Hematopoietic multipotent progenitor cell treated with erythropoietin and hydrocortisone succinate and interleukin-3 and kit ligand, for 8 days (in vitro differentiated cells): ENCODE results near the gene SSNA1.

ENCODE experiments used
- DNase-seq: peaks from one replicate; pipeline ENCODE4 v3.0.0-alpha.2; 2015

The SSNA1 gene

GRCh38 chr9:137222190-137223077, 34.0 kb downstream of the SSNA1 start, which contains the start of gene RNF208:
Gene RNF208 (minus strand): TSS chr9:137222240. CDS start chr9:137221212, 1,028 bp downstream.
- no peak for DNase-seq

- peak; percentile 99 for DNase-seq
Observed at GRCh38 chr9:137223078-137223970, 34.8 kb downstream of the SSNA1 start.

GRCh38 chr9:137224830-137225694, 36.6 kb downstream of the SSNA1 start, which contains the start of gene CYSRT1:
Gene CYSRT1 (plus strand): TSS chr9:137225174. CDS start chr9:137225622, 448 bp downstream.
- DNase-seq, result no peak

- no peak for DNase-seq
Observed at GRCh38 chr9:137225699-137226331, 37.3 kb downstream of the SSNA1 start.

- DNase-seq, result no peak
Observed at GRCh38 chr9:137226338-137227053, 38.0 kb downstream of the SSNA1 start.

GRCh38 chr9:137227054-137227852, 38.8 kb downstream of the SSNA1 start, which contains the start of gene RNF224:
Gene RNF224 (plus strand): TSS chr9:137227502. CDS start chr9:137228336, 834 bp downstream.
- peak; percentile 83 for DNase-seq

- DNase-seq, result no peak
Observed at GRCh38 chr9:137227853-137228505, 39.5 kb downstream of the SSNA1 start.

- no peak for DNase-seq
Observed at GRCh38 chr9:137228506-137228967, 40.1 kb downstream of the SSNA1 start.

GRCh38 chr9:137228968-137229896, 40.8 kb downstream of the SSNA1 start:
- no peak for DNase-seq

GRCh38 chr9:137229903-137230704, 41.6 kb downstream of the SSNA1 start:
- DNase-seq, result no peak

- no peak for DNase-seq
Observed at GRCh38 chr9:137230705-137231371, 42.4 kb downstream of the SSNA1 start, which contains the start of gene SLC34A3. Gene SLC34A3 (plus strand): TSS chr9:137230901. CDS start chr9:137231703, 802 bp downstream.

GRCh38 chr9:137231372-137232039, 43.0 kb downstream of the SSNA1 start:
- no peak for DNase-seq

- no peak for DNase-seq
Observed at GRCh38 chr9:137232101-137232500, 43.6 kb downstream of the SSNA1 start.

- no peak for DNase-seq
Observed at GRCh38 chr9:137232510-137232909, 44.0 kb downstream of the SSNA1 start.

GRCh38 chr9:137233143-137233980, 44.9 kb downstream of the SSNA1 start:
- no peak for DNase-seq
